WI38 (cell line): ENCODE measurements around the gene EFCAB6.

Experiments
- H3K4me3 ChIP-seq: 2 replicates; pipeline ENCODE4 v1.5.1; 2011; ENCODE audit warnings: low read depth, mild to moderate bottlenecking, control low read depth, low read length
- CTCF ChIP-seq: IDR thresholded peaks from 2 replicates; pipeline ENCODE4 v1.5.1; 2012; ENCODE audit warnings: low read depth, mild to moderate bottlenecking, control low read depth, low read length

The EFCAB6 gene

GRCh38 chr22:43528601-43529360 is 283.3 kb downstream of the EFCAB6 start:
- H3K4me3 ChIP-seq, result no peak overlapping the region
- no peak for TF ChIP-seq CTCF

GRCh38 chr22:43526946-43527345 is 285.2 kb downstream of the EFCAB6 start:
- H3K4me3 ChIP-seq, result no peak overlapping the region
- TF ChIP-seq CTCF, result no peak

DNA sequence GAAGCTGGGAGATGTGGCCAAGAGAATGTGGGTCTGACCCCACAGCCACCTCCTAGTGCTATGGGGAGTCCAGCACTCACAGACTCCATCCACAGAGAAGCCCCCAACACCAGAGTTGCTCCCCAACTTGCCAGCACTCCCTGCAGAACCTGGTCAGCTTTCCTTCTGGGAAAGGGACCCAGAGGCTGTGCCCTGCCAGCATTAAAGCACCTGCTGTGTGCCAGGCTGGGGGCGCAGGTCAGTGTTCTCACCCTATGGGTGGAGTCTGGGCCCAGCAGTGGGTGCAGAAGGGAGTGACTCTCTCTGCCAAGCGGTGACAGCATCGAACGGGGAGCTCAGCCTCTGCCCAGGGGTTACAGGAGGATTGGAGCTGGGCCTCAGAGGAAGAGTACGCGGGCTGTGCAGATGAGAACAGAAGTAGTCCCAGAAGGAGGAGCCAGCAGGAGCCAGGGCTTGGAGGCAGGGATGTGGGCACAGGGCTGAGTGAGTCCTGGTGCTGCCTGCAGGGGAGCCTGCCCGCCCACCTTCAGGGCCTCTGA is 285.9 kb downstream of the EFCAB6 start:
- no peak for TF ChIP-seq CTCF
- H3K4me3 ChIP-seq, result no peak overlapping the region

DNA sequence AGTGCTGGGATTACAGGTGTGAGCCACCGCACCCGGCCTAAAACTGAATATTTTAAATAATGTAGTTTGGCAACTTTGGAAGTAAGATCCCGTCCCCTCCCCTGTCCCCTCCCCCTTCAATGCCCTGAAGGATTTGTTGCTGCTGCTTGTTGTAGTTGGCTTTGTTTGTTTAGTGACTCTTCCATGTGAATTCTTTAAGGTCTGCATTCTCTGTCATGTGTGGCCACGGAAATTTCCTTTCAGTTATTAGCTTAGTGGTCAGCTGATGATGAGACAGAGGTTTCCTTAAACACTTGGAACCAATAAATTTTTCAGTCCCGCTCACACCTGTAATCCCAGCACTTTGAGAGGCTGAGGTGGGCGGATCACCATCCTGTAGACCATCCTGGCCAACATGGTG is 290.4 kb downstream of the EFCAB6 start:
- no peak overlapping the region for H3K4me3 ChIP-seq
- TF ChIP-seq CTCF, result no peak

DNA sequence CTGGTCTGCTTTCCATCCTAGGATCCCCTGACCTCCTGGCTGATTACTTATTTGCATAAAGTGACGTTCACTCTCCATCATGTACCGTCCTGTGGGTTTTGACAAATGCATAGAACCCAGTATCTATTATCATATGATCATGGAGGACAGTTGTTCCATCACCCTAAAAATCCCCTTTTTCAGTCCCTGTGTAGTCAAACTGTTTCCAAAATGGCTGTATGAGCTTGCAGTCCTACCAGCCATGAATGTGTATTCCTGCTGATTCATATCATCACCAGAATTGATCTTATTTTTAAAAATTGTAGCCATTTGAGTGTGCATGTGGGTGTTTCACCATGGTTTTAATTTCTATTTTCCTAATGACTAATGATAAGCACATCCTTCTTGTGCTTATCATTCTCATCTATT is 291.5 kb downstream of the EFCAB6 start:
- TF ChIP-seq CTCF, result no peak

DNA sequence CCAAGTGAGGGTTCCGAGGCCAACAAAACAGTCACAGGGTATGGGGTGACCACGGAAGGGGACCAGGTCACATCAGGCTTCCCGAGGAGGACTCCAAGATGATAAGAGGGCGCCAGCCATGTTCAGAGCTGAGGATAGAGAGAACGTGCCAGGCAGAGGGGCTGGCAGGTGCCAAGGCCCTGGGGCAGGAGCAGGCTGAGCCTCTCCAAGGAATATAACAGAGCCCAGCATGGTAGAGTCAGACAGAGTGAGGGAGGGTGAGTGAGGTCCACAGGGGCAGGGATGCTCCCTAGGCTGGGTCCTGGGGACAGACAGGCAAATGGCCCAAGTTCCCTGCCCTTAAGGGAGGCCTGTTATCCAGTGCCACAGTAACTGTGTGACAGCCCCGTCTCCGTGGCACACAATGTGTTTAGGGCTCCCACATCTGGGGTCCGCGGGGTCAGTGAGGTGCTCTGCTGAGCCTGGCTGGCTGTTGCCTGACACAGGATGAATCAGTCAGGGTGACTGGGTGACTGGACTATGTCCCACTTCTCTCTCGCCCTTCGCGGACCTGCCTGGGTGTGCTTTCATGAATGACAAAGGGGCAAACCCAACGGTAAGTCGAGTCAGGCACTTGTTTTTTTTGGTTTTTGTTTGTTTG is 295.0 kb downstream of the EFCAB6 start:
- TF ChIP-seq CTCF, result no peak

More for the DNA sequence above, 291.5 kb downstream of the EFCAB6 start:
- no peak overlapping the region for H3K4me3 ChIP-seq

GRCh38 chr22:43516386-43516785 is 295.7 kb downstream of the EFCAB6 start:
- no peak for TF ChIP-seq CTCF
- no peak overlapping the region for H3K4me3 ChIP-seq

More for the DNA sequence above, 295.0 kb downstream of the EFCAB6 start:
- H3K4me3 ChIP-seq, result no peak overlapping the region
